Measurements from ENCODE around the gene ROPN1B. TPM values are rescaled to one million over a fixed set of nuclear protein-coding genes. Genes with fewer than 3 reads are reported as not detected.
"Not testable (repeated sequence)": the region's sequence is repeated elsewhere in the genome, so short reads cannot be mapped to it uniquely, and the experiment has no call there.

The ROPN1B gene
- total RNA-seq, 1 experiment from 2014 or later: 0.26 TPM

- no peak for TF ChIP-seq POLR2AphosphoS5 (IDR thresholded peaks at IDR 0.05; ENCODE audit: low read depth, low read length)
- no peak for TF ChIP-seq CTCF (IDR thresholded peaks at IDR 0.05)
- TF ChIP-seq REST (IDR thresholded peaks at IDR 0.05; ENCODE audit: insufficient read depth in 1 of 2, low read depth in 2 of 2, low read length in 1 of 2): no peak
- TF ChIP-seq SIN3A (IDR thresholded peaks at IDR 0.05; ENCODE audit: borderline replicate concordance, insufficient read depth, low read depth, low read length): no peak
- no peak for TF ChIP-seq TCF7L2 (IDR thresholded peaks at IDR 0.05; ENCODE audit: low read depth, low read length)
- ChIA-PET POLR2A (no interaction called here), CTCF (no interaction called here)
- no peaks in the 10 kb centered on the region for H3K9me3 ChIP-seq (ENCODE audit: control insufficient read depth, insufficient read depth, low read depth, low read length)
- no peak overlapping the region for H3K4me3 ChIP-seq (ENCODE audit: low read depth in 2 of 2, low read length in 2 of 2)
- DNase-seq (ENCODE audit: low read depth, low spot score) (no peak), ATAC-seq (no peak)
- intact Hi-C loops (cut with micrococcal nuclease; ENCODE audit: unreplicated experiment) (no loop called here), in situ Hi-C loops (cut with HindIII; ENCODE audit: low pct_unique_long_range_greater_than_20kb, low sequenced_read_pairs) (no loop called here)
- no peak overlapping the region for H3K27ac ChIP-seq (ENCODE audit: low read length)
- peaks cover 16% of the 10 kb centered on the region for H3K27me3 ChIP-seq (ENCODE audit: control insufficient read depth, insufficient read depth, low read length)
- BruUV-seq (replicated peaks): no TSS peak
- H3K4me1 ChIP-seq (ENCODE audit: control insufficient read depth, insufficient read depth, low read length): no peaks in the 10 kb centered on the region
- H3K36me3 ChIP-seq (ENCODE audit: control insufficient read depth, insufficient read depth, low read length): no peaks in the 10 kb centered on the region
Observed at GRCh38 chr3:125965505-125965904, 3.5 kb upstream of the ROPN1B start.

- intact Hi-C loops (cut with micrococcal nuclease; ENCODE audit: unreplicated experiment): no loop called here
- Histone ChIP-seq H3K4me1 (ENCODE audit: control insufficient read depth, insufficient read depth, low read length) (peaks cover 4% of the 10 kb centered on the region; the same call in 1 of the 2 replicates), H3K27me3 (ENCODE audit: control insufficient read depth, insufficient read depth, low read length) (peaks cover 29% of the 10 kb centered on the region), H3K27ac (ENCODE audit: low read length) (no peak overlapping the region), H3K9me3 (ENCODE audit: control insufficient read depth, insufficient read depth, low read depth, low read length) (no peaks in the 10 kb centered on the region), H3K36me3 (ENCODE audit: control insufficient read depth, insufficient read depth, low read length) (no peaks in the 10 kb centered on the region), H3K4me3 (ENCODE audit: low read depth in 2 of 2, low read length in 2 of 2) (no peak overlapping the region)
- ATAC-seq: no peak
- DNase-seq (ENCODE audit: low read depth, low spot score): no peak
- BruUV-seq (replicated peaks): no TSS peak
- in situ Hi-C loops (cut with HindIII; ENCODE audit: low pct_unique_long_range_greater_than_20kb, low sequenced_read_pairs): no loop called here
- CTCF ChIA-PET: no interaction called here
- TF ChIP-seq TCF7L2 (IDR thresholded peaks at IDR 0.05; ENCODE audit: low read depth, low read length) (no peak), REST (IDR thresholded peaks at IDR 0.05; ENCODE audit: insufficient read depth in 1 of 2, low read depth in 2 of 2, low read length in 1 of 2) (no peak), CTCF (IDR thresholded peaks at IDR 0.05) (no peak), POLR2AphosphoS5 (IDR thresholded peaks at IDR 0.05; ENCODE audit: low read depth, low read length) (no peak), SIN3A (IDR thresholded peaks at IDR 0.05; ENCODE audit: borderline replicate concordance, insufficient read depth, low read depth, low read length) (no peak)
- POLR2A ChIA-PET: no interaction called here
Observed at GRCh38 chr3:125967156-125967555, 1.8 kb upstream of the ROPN1B start.

GRCh38 chr3:125968121-125968520 lies 857 bp upstream of the ROPN1B start:
- in situ Hi-C loops (cut with HindIII; ENCODE audit: low pct_unique_long_range_greater_than_20kb, low sequenced_read_pairs); intact Hi-C loops (cut with micrococcal nuclease; ENCODE audit: unreplicated experiment); H3K9me3 ChIP-seq (ENCODE audit: control insufficient read depth, insufficient read depth, low read depth, low read length); H3K27ac ChIP-seq (ENCODE audit: low read length); H3K36me3 ChIP-seq (ENCODE audit: control insufficient read depth, insufficient read depth, low read length); BruUV-seq (replicated peaks); H3K4me3 ChIP-seq (ENCODE audit: low read depth in 2 of 2, low read length in 2 of 2); CTCF ChIA-PET; DNase-seq (ENCODE audit: low read depth, low spot score); H3K4me1 ChIP-seq (ENCODE audit: control insufficient read depth, insufficient read depth, low read length); ATAC-seq; POLR2A ChIA-PET: not testable (repeated sequence)
- peaks cover 29% of the 10 kb centered on the region for H3K27me3 ChIP-seq (ENCODE audit: control insufficient read depth, insufficient read depth, low read length)
